CD4-positive, alpha-beta T cell treated with Interleukin-1 beta for 1 hour (primary cell): Measurements from ENCODE around the gene SNX32.
"Not testable (repeated sequence)": the region's sequence is repeated elsewhere in the genome, so short reads cannot be mapped to it uniquely, and the experiment has no call there.

ENCODE experiments used
- DNase-seq, 2 donors: peaks; one replicate each; pipeline ENCODE4 v3.0.0-alpha.2; 2020 to 2022

The SNX32 gene

DNA sequence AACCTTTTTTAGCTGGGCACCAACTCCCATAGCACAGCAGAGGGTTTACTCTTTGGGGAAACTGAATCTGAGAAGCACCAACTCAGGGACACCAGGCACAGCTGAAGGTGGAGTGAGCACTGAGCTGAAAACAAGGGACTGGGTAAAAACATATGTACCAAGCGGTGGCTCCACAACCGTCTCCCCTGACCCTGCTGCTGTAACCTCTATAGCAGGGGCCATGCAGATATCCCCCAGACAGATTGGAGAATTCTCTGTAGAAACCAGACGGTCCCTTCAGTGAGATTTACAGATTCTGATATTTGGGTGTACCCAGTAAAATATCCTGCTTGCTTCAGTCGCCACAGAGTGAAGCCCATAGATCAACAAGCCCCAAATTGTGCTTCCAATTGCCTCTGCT, 4.3 kb upstream of the SNX32 start:
- DNase-seq: no peak

DNA sequence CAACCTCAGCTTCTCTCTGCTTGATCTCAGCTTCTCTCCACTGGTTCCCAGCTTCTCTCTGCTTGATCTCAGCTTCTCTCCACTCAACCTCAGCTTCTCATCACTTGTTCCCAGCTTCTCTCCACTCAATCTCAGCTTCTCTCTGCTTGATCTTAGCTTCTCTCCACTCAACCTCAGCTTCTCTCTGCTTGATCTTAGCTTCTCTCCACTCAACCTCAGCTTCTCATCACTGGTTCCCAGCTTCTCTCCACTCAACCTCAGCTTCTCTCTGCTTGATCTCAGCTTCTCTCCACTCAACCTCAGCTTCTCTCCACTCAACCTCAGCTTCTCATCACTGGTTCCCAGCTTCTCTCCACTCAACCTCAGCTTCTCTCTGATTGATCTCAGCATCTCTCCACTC, 1.5 kb upstream of the SNX32 start:
- not testable (repeated sequence) for DNase-seq

DNA sequence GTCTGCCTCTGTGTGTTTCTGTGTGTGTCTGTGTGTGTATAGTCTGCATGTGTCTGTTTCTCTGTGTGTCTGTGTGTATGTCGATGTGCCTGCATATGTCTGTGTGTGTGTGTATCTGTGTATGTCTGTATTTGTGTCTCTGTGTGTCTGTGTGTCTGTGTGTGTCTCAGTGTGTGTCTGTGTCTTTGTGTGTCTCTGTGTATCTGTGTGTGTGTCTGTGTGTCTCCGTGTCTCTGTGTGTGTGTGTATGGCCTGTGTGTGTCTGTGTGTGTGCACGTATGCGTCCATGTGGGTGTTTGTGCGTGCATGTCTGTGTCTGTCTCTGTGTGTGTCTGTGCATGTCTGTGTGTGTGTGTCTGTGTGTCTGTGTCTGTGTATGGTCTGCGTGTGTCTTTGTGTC, 439 bp downstream of the SNX32 start:
- no peak for DNase-seq

DNA sequence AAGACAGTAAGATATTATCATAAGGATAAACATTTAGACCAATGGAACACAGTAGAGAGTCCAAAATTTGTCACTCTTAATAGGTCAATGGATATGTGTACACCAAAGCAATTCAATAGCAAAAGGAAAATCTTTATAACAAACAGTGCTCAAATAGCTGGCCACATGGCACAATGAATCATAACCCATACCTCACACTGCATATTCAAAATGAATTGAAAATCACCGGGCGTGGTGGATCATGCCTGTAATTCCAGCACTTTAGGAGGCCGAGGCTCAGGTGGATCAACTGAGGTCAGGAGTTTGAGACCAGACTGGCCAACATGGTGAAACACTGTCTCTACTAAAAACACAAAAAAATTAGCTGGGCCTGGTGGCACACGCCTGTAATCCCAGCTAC, 8.4 kb downstream of the SNX32 start:
- no peak for DNase-seq

DNA sequence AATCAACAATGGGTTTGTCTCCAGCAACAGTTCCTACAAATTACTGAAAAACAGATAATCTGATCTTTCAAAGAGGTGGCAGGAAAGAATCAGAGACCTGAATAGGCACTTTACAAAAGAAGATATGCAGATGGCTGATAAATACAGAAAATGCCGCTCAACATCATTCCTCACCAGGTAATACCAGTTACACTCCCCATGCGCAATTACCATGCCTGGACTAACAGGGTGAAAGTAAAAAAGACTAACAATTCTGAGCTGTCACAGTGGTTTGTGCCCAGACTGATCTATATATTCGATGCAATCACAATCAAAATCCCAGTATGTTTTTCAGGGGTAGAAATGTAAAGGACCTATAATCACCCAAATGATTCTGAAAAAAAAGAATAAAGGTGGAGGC, 10.0 kb downstream of the SNX32 start:
- DNase-seq: no peak

DNA sequence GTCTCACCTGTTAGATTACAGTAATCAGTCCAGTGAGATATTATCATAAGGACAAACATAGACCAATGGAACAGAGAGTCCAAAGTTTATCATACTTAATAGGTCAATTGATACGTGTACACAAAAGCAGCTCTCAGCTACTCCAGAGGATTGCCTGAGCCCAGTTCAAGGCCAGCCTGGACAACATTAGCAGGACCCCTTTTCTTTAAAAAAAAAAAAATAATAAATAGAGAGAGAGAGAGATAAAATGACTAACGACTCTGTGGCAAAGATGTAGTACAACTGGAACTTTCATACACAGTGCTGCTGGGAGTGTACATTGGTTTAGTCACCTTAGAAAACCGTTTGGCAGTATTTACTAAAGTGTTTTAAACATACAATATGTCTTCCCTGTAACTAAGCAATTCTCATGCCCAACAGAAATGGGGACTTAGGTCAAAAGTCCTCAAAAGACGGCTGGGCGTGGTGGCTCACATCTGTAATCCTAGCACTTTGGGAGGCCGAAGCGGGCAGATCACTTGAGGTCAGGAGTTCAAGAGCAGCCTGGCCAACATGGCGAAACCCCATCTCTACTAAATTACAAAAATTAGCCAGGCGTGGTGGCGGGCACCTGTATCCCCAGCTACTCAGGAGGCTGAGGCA, 10.6 kb downstream of the SNX32 start:
- DNase-seq: no peak

DNA sequence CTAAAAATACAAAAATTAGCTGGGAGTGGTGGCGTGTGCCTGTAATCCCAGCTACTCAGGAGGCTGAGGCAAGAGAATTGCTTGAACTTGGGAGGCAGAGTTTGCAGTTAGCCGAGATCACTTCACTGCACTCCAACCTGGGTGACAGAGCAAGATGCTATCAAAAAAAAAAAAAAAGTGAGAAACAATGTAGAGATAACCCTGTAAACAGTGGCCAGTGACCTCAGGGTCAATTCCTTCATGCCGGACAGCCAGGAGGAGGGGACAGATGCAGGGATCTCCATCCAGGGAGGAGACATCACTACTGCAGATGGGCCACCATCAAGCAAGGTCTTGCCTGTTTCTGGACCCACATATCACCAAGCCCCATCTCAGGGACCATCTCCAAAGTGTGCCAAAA, 14.0 kb downstream of the SNX32 start:
- DNase-seq: no peak

DNA sequence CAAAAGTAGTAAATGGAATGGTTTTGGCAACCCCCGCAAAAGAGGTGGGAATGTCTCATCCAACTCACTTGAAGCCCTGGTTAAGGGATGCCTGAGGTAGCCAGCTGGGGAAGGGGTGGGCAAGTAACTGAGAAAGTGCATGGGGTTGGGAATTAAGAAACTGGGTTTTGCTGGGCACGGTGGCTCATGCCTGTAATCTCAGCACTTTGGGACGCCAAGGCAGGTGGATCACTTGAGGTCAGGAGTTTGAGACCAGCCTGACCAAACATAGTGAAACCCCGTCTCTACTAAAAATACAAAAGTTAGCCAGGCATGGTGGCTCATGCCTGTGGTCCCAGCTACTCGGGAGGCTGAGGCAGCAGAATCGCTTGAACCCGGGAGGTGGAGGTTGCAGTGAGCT, 14.9 kb downstream of the SNX32 start:
- DNase-seq: not testable (repeated sequence)

DNA sequence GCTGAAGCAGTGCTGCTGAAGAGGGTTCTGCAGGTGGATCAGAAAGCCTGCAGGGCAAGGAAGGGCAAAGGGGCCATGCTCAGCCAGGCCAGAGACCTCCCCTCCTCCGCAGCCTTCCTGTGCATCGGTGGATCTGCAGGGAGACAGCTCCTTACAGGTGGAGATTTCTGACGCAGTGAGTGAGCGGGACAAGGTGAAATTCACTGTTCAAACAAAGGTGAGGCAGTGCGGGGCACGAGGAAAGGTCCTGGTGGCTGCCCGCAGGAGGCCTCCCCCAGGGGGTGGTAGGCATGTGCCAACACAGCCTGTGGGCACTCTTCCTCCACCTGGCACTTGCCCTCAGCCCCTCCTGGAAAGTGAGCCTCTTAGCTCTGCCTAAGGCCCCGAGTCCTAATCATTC, 15.6 kb downstream of the SNX32 start:
- no peak for DNase-seq

DNA sequence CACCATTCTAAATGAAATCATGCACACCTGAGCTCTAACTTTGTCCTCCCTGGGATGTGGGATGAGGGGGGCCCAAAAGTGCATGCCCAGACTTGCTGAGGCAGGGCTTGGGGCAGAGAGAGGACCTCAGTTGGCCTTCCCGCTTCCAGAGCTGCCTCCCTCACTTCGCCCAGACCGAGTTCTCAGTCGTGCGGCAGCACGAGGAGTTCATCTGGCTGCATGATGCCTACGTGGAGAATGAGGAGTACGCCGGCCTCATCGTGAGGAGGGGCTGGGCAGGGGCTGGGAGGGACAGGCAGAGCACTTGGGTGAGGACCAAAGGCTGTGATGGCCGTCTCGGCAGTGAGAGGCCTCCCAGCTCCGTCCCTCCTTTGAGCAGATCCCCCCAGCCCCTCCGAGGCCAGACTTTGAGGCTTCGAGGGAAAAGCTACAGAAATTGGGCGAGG, 16.0 kb downstream of the SNX32 start:
- no peak for DNase-seq

DNA sequence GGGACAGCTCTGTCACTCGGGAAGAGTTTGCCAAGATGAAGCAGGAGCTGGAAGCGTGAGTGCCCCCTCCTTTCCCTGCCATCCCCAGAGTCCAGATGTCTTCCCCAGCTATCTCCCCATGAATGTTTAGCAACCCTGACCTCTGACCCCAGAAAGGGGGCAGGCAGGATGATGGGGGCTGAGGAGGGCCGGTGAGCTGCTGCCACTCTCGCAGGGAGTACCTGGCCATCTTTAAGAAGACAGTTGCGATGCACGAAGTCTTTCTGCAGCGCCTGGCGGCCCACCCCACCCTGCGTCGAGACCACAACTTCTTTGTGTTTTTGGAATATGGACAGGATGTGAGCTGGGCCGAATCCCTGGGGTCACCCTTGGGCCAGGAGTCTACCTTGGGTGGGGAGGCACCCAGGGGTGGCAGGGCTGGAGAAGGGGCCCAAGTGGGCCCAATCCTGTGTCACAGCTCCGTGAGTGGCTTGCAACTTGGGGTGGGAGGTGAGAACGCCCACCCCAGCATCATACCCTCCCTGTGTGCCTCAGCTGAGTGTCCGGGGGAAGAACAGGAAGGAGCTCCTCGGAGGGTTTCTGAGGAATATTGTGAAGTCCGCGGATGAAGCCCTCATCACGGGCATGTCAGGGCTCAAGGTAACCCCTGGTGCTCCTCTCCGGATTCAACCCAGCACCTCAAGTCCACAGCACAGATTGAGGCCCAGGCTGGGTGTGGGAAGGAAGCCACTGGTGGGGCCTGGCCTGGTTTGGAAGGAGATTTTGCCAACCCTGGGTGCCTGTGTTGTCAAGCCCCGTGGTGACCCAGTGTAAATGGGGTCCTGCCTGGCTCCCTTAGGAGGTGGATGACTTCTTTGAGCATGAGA, 16.7 kb downstream of the SNX32 start:
- DNase-seq: no peak

DNA sequence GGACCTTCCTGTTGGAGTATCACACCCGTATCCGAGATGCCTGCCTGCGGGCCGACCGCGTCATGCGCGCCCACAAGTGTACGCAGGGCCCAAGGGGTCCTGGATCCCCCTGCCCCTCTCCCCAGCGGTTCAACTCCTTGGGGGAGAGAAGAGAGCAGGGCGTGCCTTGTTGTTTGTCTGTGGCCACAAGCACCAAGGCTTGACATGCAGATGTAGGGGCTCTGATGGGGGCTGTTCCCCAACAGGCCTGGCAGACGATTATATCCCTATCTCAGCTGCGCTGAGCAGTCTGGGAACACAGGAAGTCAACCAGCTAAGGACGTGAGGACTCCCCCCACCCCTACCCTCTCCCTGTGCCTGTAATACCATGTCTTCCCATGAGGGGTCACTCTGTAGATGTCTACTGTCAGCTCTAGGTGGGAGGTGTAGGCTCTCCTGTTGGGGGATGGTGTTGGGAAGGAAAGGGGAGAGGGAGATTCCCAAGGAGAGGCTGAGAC, 17.4 kb downstream of the SNX32 start:
- peak in 1 of 2 donors; percentile 27 for DNase-seq

DNA sequence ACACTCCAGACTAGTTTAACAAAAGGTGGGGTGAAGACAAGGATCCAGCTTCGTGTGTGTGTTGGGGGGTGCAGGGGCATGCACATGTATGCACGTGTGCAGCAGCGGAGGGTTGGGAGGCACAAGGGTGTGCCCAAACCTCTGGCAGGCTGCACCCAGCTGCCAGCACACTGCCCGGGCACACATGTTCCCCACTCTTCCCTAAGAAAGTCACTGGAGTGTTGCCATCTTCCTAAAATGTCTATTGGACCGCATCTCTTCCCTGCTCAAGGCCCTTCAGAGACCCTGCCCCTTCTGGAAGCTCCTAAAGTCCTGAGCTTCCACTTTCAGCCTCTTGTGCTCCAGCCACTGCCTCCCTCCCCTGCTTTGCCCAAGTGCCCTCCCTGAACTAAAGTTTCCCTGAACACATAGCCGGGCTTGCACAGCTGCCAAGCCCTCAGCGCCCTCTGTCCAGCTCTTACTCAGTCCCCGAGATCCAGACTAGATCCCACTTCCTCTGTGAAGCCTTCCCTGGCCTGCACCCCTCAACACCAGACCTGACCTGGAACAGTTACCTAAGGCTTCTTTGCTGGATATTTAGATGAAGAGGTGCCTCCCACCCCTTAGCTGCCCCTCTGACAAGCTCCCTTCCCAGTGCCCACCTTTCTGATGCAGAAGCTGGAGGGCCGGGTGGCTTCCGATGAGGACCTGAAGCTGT, 18.2 kb downstream of the SNX32 start:
- DNase-seq: no peak

DNA sequence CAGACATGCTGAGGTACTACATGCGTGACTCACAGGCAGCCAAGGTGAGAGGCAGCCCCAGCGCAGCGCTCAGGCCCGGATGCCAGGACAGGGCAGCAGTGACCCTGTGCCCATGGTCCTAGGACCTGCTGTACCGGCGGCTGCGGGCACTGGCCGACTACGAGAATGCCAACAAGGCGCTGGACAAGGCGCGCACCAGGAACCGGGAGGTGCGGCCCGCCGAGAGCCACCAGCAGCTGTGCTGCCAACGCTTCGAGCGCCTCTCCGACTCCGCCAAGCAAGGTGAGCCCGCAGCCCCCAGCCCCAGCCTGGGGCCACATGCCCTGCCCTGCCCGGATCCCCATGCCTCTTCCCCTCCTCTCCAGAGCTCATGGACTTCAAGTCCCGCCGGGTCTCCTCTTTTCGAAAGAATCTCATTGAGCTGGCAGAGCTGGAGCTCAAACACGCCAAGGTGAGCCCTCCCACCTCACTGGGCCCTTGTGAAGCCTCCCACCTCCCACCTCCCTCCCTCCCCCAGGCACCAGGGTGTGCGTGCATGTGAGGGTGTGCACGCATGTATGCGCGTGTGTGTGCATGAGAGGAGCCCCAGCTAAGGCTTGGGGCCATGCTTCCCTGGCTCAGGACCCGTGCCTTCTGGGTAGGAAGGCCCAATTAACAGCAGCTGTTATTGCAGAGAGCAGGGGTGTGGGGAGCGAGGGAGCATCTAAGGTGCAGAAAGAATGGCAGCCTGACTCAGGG, 18.9 kb downstream of the SNX32 start:
- no peak for DNase-seq

DNA sequence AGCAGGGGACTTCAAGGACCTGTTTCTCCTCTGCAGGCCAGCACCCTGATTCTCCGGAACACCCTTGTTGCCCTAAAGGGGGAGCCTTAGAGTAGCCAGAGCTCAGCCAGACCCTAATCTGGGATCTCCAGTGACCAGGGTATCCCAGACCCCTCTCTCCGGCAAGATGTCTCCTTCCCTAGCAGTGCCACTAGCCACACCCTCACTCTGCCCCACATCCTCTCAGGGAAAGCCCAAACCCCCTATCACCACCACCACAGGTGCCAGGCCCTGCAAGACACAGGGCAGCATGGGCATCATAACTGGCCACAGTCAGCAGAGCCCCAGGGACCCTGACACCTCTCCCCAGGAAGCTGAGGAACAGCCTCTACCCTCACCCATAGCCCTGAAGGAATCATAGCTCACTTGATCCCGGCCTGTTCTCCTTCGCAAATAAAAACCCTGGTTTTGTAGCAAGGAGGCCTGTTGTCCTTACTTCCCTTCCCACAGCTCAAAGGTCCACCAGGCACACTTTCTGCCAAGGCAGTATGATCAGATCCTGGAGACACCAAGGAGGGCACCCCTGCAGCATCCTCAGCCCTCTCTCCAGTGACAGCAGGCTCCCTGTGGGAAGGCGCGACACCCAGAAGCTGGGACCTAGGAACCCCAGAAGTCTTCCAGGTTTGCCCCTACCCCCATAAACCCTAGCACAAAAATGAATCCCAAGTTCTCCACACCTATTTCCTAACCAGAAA, 19.6 kb downstream of the SNX32 start:
- no peak for DNase-seq

DNA sequence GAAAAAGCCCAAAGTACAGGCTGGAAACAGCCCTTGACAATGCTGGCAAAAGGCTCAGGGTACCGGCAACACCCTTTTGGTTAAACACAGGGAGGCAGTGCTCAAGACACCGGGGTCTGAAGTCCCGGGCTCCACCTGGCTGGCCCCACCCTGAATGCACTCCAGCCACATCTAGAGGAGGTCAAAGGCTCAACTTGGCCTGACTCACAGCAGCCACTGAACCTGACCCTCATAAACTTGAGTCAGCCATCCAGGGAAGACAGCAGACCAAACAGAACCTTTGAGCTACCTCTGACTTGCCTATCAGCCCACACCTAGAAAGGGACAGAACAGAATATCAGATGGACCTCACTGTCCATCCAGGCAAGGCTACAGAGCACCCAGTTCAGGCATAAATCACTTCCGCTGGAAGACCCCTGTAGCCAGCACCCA, 20.4 kb downstream of the SNX32 start:
- no peak for DNase-seq

DNA sequence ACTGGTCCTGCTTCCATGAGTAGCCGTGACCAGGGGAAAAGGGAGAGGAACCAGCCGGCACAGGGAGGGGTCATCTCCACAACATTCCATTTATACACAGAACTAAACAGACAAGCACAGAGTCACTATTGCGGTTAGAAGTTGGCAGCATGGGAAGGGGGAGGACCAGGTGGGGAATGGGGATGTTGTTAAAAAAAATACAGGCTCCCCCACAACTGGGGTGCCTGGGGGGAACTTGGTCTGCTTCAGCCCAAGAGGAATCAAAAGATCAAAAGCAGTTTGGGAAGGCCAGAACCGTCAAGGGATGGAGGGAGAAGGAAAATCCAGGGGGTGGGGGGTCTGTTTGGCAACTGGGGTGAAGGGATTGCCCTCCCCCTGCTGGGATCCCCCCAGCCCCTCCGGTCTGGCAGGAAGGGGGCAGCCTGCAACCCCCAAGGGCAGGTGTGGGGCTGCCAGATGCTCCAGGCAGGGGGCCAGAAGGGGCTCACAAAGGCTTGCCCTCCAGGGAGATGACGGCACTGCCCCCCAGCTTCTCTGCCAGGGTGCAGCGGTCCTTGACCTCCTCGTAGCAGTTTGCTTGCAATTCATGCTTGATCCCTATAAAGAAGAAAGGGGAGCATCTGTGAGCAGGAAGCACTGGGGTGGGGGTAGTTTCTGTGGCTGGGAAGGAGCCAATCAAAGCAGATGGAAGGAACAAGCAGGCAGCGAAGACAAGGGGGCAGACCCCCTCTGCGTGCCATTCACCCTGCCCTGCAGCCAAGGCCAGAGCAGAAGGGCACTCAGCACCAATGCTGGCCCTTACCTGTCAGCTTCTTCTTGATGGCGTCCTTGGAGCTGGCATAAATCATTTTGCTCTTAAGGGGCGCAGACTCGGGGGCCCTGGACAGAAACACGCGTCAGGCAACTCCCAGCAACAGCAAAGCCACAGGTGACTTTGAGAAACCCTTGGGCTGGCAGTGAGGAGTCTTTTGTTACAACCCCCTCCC, 21.4 kb downstream of the SNX32 start:
- no peak for DNase-seq

DNA sequence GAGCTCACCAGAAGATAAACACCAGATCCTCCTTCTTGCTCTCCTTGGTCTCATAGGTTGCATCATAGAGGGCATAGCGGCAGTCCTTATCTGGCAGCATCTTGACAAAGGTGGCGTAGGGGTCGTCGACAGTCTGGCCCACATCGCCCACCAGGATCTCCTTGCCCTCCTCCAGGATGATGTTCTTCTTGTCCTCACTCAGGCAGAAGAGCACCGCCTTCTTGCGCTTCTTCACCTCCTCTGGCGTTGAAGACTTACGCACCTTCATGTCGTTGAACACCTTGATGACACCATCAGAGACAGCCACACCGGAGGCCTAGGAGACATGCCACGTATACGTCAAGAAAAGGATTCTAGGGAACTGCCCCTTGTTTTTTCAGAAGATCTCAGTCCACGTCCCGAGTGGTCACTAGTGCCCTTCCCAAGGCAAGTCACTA, 22.2 kb downstream of the SNX32 start:
- DNase-seq: no peak

DNA sequence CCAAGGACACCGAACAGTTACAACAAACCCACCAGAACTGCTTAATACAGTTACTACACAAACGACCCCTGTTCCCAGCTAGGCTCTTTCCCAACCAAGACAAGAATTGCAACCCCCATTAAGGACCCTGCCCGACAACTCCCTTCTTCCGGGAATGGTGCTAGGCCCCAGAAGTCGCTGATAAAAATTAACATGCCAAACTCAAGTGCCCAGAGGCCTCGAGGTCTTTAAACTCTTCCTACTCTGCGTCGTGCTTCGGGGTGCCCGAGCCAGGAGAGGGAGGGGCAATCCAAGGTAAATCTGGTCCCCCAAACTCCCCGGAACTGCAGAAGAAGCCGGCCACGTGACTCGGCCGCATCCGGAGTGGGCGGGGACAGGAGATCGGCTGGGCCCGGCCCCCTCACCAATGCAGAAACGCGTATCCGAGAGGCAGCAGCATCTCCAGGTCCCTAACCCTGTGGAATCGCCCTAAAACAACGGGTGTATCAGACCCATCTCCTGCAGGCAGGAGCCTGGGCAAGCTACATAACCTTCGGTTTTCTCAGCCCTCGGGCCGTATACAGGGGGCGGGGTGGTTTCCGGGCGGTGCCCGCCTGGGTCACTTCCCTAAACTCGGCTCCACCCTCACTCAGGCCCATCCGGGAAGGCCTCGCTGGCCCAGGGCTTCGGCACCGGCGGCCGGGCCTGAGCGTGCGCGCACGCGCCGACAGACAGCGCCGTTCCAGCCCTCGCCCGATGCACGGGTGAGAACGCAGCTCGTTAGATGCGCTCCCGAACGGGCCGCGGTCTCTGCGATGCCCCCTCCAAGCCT, 23.1 kb downstream of the SNX32 start:
- peak; percentile 82 to 85 for DNase-seq

DNA sequence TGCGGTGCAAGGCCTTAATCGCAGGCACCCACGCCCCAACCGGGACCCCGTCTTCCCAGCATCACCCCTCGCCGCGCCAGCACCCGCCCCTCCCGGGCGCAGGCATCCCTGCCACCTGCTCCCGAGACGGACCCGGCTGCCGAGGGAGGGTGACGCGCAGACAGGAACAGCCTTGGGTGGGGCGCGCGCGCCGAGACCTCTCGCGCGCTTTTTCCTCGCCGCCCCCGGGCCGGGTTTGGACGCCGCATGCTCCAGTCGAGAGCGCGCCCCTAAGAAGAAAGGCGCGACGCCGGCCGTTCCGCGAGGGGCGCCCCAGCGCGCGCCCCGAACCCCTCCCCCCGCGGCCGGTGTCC, 23.7 kb downstream of the SNX32 start:
- DNase-seq: peak; percentile 42 to 63
